Vagina (tissue), 2 donors: Measurements from ENCODE around the gene NSUN4.

Experiments used
- CTCF ChIP-seq, 3 experiments: fragments of 450-650 bp in 2 of 3; fragments of 200-600 bp in 1 of 3; sonication (generic) in 1 of 3; IDR thresholded peaks; one replicate each; pipeline ENCODE4 v1.5.1; 2017 to 2019; ENCODE audit warnings: antibody characterized with exemption in 3 of 3, mild to moderate bottlenecking in 2 of 3, moderate library complexity in 2 of 3
- POLR2A ChIP-seq, 2 donors: fragments of 450-650 bp; IDR thresholded peaks; one replicate each; pipeline ENCODE4 v1.6.1; 2017; ENCODE audit warnings: antibody characterized with exemption in 2 of 2, mild to moderate bottlenecking in 2 of 2, moderate library complexity in 2 of 2

- TF ChIP-seq CTCF (IDR thresholded peaks at IDR 0.05): no peak
- TF ChIP-seq POLR2A (IDR thresholded peaks at IDR 0.05): no peak
Measured at GRCh38 chr1:46302641-46303037, 38.0 kb upstream of the NSUN4 start.
